Stimulated activated naive CD8-positive, alpha-beta T cell treated with anti-CD3 and anti-CD28 coated beads, Interleukin-15, Interleukin-2, amounts not matched to agents 100 U/mL and 50 U/mL, for 24 hours (primary cell): Measurements from ENCODE around the gene CD34.
A peak's percentile ranks its signal among the peaks of the same experiment; 100 is the strongest.

Source experiments
- ATAC-seq: fragments of 150-1000 bp; cut with Tn5 transposase; one replicate; pipeline ENCODE4 v1.10.0; 2021
- DNase-seq: peaks from one replicate; pipeline ENCODE4 v3.0.0; 2021

The CD34 gene

GRCh38 chr1:207831517-207832327 is 79.2 kb downstream of the CD34 start:
- ATAC-seq (peak; percentile 90), DNase-seq (peak; percentile 55)
